DLD1 (cell line): ENCODE results near the gene PDE11A.
"Not testable (repeated sequence)": the region's sequence is repeated elsewhere in the genome, so short reads cannot be mapped to it uniquely, and the experiment has no call there.

Experiments
- in situ Hi-C: cut with HindIII; loops from 2 replicates; pipeline ENCODE4 v1.10.0; 2017; ENCODE audit warnings: low sequenced_read_pairs

PDE11A gene

DNA sequence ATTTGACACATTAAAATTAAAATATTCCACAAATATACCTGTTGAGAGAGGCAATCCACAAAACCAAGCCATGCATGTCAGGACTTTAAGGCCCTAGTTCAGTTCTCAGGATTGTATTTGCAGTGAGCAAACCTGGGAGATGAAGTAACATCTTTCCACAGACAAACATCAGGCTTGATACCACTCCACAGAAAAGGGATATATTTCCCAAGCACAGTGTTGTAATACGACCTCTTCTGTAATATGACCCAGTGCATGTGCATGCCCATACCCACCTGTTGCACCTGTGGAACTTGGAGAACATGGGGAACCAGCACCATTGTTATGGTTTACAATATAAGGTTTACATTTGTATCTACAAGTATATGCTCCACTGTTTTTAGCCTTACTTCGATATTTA is 184.0 kb downstream of the PDE11A start:
- in situ Hi-C loops: no loop called here

DNA sequence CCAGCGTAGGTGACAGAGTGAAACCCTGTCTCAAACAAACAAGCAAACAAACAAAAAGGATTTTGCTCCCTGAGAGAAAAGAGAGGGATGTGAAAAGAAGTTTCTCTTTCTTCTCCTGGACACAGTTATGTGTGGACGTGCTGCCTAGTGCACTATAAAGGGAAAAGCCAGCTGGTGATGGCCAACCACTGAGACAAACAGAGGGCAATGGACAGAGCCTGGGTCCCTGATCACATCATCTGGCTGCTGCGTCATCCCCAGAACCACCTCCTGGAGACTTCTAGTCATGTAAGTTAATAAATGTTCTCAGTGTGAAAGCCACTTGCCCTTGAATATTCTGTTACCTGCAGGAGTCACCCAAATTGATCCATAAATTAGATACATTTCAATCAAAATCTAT is 184.9 kb downstream of the PDE11A start:
- in situ Hi-C loops: no loop called here

DNA sequence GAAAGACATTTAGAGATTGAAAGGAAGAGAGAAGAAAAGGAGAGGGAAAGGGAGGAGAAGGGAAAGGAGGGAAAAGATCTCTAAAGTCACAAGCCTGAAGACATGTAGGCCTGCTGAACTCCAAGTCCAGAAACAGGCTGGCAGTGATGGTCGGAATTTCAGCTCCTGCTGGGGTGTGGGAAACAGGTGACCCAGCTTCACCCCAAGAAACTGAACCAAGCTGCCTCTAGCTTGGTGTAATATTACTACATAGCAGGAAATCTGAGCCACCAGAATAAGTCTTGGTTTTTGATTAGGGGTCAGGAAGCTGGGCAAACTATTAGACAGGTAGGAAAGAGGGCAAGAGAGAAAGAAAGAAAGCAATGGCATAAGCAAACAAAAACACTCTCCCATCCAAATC is 185.8 kb downstream of the PDE11A start:
- in situ Hi-C loops: no loop called here

DNA sequence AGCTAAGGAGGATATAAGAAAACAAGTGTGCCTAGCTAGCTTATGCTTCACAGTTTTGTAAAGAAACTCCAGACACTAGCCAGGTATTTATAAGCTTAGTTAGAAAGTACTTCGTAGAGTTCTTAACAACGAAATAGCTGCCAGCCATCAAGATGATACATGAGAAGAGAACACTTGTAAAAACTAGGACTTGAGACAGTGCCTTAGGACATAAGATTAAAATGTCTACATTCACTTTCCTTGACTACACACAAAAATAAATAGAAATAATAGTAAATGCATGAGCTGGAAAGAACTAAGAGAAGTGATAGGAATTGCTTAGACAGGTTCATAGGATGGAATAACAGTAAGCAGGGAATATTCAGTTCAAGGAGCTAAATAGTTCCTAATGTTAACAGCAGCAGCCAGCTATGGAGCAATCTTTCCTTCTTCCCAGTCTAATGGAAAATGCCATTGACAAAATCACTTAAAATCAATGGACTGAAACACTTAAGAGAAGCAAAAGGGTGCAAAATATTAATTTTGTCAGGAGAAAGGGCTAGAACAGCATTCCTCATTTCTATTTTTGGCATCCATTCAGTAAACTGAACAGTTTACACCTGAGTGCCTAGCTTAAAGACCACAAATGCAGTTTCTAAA is 186.6 kb downstream of the PDE11A start:
- in situ Hi-C loops: no loop called here

GRCh38 chr2:177883177-177883576 is 189.4 kb downstream of the PDE11A start:
- in situ Hi-C loops: no loop called here

- in situ Hi-C loops: no loop called here
Observed at GRCh38 chr2:177882501-177882900, 190.1 kb downstream of the PDE11A start.

DNA sequence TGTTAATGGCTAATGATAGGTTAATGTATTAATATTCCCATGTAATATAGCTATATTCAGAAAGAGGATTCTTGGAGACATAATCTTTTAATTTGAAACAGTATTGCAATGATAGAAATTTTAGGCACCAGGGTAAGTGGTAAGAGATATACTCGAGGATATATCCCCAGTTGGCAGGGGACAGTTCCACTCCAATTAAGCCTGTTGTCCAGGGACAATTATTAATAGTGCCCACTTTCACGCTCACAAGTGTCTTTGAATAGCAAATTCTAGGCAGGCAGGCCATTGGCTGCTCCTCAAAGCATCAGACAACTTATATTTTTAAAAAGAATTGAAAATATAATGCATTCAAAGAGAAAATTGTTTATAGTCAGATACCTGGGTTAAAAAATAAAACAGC is 190.7 kb downstream of the PDE11A start:
- in situ Hi-C loops: no loop called here

DNA sequence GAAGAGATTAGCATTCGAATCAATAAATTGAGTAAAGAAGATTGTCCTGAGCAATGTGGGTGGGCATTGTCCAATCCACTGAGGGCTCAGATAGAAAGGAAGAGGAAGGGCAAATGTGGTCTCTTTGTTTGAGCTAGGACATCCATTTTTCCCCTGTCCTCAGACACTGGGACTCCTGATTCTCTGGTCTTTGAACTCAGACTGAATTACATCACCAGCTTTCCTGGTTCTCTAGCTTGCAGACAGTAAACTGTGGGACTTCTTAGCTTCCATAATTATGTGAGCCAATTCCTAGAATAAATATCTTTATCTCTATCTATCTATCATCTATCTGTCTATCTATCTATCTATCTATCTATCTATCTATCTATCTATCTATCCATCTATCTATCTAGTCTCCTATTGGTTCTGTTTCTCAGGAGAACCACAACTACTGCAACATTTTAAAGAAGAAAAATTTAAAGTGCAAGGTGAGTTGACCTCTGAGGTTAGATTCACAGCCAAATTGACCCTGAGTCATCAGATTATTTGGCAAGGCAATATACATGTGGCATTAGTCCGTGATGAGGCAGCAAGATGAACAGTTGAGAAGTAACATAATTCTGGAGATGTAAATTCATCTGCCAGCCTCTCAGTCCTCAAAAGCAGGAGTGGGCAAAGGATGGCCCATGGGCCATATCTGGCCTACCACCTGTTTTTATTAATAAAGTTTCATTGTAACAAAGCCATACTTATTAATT is 191.4 kb downstream of the PDE11A start:
- in situ Hi-C loops: no loop called here

DNA sequence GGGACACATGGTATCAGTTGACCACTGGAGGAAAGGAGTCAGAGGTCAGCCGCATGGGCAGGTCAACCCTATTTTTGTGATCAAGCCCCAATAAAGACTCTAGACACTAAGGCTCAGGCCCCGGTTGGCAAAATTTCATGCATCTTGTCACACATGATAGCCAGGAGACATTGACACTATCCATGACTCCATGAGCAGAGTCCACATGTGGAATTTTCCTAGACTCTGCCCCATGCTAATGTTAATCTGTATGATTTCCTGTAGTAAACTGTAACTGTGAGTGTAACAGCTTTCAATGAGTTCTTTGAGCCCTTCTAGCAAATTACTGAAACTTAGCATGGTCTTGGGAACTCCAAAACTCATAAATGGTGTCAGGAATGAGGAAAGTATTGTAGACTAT is 192.3 kb downstream of the PDE11A start:
- in situ Hi-C loops: no loop called here

DNA sequence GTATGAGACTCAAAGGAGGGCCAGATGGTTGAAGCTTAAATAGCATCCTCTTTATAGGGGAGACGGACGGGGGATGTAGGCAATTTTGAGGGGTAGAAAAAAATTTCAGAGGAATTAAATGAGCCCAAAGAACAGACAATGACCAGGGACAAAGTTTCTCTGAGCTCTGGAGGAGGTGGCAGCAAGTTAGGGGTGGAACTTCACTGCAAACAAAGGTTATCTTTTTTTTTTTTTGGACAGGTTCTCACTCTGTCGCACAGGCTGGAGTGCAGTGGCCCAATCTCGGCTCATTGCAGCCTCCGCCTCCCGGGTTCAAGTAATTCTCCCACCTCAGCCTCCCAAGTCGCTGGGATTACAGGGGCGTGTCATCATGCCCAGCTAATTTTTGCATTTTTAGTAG is 195.6 kb downstream of the PDE11A start:
- in situ Hi-C loops: no loop called here

DNA sequence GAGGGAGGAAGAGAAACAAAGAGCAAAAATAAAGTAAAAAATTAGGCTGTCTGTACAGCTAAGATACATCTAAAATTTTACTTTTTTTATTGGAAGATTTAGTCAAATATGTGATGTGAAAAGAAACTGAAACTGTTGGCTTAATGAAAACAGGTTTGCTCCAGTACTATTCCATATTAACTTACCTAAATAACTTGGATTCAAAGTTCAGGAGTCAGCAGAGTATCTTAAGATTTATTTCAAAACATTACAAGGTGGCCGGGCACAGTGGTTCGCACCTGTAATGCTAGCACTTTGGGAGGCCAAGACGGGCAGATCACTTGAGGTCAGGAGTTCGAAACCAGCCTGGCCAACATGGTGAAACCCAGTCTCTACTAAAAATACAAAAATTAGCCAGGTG is 197.9 kb downstream of the PDE11A start:
- in situ Hi-C loops: no loop called here

DNA sequence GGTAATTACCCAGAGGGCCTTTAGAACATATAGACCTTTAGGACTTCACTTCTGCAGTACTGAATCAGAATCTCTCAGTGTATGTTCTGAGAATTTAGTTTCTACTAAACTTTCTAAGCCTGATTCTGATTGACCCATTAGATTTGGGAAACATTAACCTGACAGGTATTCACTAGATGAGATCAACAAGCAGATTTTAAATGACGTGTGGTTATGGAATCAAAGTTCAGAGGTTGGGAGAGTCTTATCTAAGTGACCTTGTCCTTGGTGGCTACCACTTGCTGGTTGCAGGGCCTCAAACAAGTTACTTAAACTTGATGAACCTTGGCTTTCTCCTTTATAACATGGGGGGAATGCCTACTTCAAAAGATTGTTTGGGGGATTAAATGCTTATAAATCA is 198.7 kb downstream of the PDE11A start:
- in situ Hi-C loops: no loop called here

- in situ Hi-C loops: no loop called here
Observed at GRCh38 chr2:177872286-177872685, 200.3 kb downstream of the PDE11A start.

DNA sequence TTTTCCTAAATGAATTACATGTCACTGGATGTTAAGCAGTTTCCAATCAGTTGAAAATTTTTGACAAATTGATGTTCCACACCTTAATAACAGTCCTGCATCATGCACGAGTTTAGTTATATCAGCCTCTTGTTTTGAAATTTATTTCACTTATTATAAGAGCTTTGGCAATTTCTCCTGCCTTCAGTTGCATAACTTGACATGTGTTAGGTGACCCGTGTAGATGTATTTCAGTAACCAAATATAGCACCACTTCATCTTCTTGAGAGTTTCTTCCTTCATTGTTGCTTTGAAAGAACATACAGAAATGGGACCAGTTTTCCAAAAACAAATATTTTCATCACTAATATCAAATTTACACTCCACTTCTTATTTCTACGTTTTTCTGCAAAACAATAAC is 202.7 kb downstream of the PDE11A start:
- in situ Hi-C loops: no loop called here

- in situ Hi-C loops: no loop called here
Observed at GRCh38 chr2:177869209-177869608, 203.4 kb downstream of the PDE11A start.

- in situ Hi-C loops: no loop called here
Observed at GRCh38 chr2:177868806-177869205, 203.8 kb downstream of the PDE11A start.

DNA sequence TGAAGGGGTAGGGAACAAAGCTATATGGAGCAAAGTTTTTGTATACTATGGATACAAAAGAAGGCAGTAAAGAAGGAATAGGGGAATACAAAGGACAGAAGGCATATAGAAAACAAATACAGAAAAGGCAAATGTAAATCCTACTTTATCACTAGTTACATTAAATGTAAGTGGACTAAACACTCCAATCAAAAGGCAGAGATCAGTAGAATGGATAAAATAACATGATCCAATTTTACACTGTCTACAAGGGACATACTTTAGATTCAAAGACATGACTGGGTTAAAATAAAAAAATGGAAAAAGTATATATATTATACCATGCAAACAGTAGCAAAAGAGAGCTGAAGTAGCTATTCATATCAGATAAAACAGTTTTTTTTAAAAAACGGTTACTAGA is 215.0 kb downstream of the PDE11A start:
- in situ Hi-C loops: no loop called here

- in situ Hi-C loops: no loop called here
Observed at GRCh38 chr2:177852389-177852788, 220.2 kb downstream of the PDE11A start.

DNA sequence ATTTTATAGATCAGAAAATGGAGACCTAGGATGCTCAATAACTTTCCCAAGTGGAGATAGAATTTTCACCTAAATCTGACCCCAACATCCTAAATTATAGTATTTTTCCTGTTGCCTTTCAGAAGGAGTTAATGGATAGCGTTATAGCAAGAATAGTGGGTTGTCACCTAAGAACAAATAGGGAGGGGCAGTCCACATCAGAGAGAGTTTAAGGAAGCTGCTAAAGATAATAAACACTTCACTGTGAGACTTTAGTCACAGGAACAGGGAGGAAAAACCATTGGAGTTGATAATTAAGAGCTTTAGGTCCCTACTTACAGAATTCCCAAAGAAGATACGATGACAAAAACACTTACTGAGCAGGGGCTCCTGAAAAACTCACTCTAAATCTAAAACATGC is 229.4 kb downstream of the PDE11A start:
- in situ Hi-C loops: no loop called here

- in situ Hi-C loops: no loop called here
Observed at GRCh38 chr2:177842243-177842642, 230.3 kb downstream of the PDE11A start.

GRCh38 chr2:177835418-177836204 is 237.0 kb downstream of the PDE11A start:
- in situ Hi-C loops: not testable (repeated sequence)
